ENCODE measurements around the gene SEC31A.
"Not testable (repeated sequence)": the region's sequence is repeated elsewhere in the genome, so short reads cannot be mapped to it uniquely, and the experiment has no call there.

The SEC31A gene

GRCh38 chr4:82848706-82849105 lies 42.2 kb downstream of the SEC31A start:
- TF ChIP-seq EZH2phosphoT487 (IDR thresholded peaks at IDR 0.05; ENCODE audit: low read depth) (no peak), CTCF (IDR thresholded peaks at IDR 0.05; ENCODE audit: low read depth, low read length) (no peak)

GRCh38 chr4:82842593-82842992 lies 48.4 kb downstream of the SEC31A start:
- Histone ChIP-seq H3K79me2 (ENCODE audit: low read length) (no peaks in the 10 kb centered on the region), H3K9me3 (ENCODE audit: insufficient read depth, low read length) (no peaks in the 10 kb centered on the region), H3K27me3 (ENCODE audit: low read depth, low read length) (no peaks in the 10 kb centered on the region), H3K4me3 (ENCODE audit: low read length) (no peak overlapping the region), H3K4me1 (ENCODE audit: low read length) (no peaks in the 10 kb centered on the region), H3K27ac (ENCODE audit: low read length) (no peak overlapping the region), H3K9ac (ENCODE audit: low read length) (no peak overlapping the region), H2AFZ (ENCODE audit: low read depth, low read length) (no peak overlapping the region), H3K4me2 (ENCODE audit: low read length) (no peak overlapping the region), H3K36me3 (replicated peaks; ENCODE audit: low read depth, low read length) (peaks cover 53% of the 10 kb centered on the region), H4K20me1 (ENCODE audit: insufficient read depth, low read length) (no peaks in the 10 kb centered on the region)
- TF ChIP-seq EZH2phosphoT487 (IDR thresholded peaks at IDR 0.05; ENCODE audit: low read depth), result no peak
- no peak for TF ChIP-seq CTCF (IDR thresholded peaks at IDR 0.05; ENCODE audit: low read depth, low read length)

More at GRCh38 chr4:82848706-82849105, 42.2 kb downstream of the SEC31A start:
- peaks cover 57% of the 10 kb centered on the region for H3K36me3 ChIP-seq (replicated peaks; ENCODE audit: low read depth, low read length)
- no peaks in the 10 kb centered on the region for H3K27me3 ChIP-seq (ENCODE audit: low read depth, low read length)
- H3K9ac ChIP-seq (ENCODE audit: low read length), result no peak overlapping the region
- no peak overlapping the region for H3K4me3 ChIP-seq (ENCODE audit: low read length)
- no peaks in the 10 kb centered on the region for H3K79me2 ChIP-seq (ENCODE audit: low read length)
- H3K4me2 ChIP-seq (ENCODE audit: low read length), result no peak overlapping the region
- no peak overlapping the region for H3K27ac ChIP-seq (ENCODE audit: low read length)
- no peak overlapping the region for H2AFZ ChIP-seq (ENCODE audit: low read depth, low read length)
- no peaks in the 10 kb centered on the region for H4K20me1 ChIP-seq (ENCODE audit: insufficient read depth, low read length)
- H3K4me1 ChIP-seq (ENCODE audit: low read length), result no peaks in the 10 kb centered on the region
- H3K9me3 ChIP-seq (ENCODE audit: insufficient read depth, low read length), result no peaks in the 10 kb centered on the region

- H3K27me3 ChIP-seq (ENCODE audit: low read depth, low read length), result no peaks in the 10 kb centered on the region
- H4K20me1 ChIP-seq (ENCODE audit: insufficient read depth, low read length), result no peaks in the 10 kb centered on the region
- no peaks in the 10 kb centered on the region for H3K79me2 ChIP-seq (ENCODE audit: low read length)
- no peak for TF ChIP-seq CTCF (IDR thresholded peaks at IDR 0.05; ENCODE audit: low read depth, low read length)
- TF ChIP-seq EZH2phosphoT487 (IDR thresholded peaks at IDR 0.05; ENCODE audit: low read depth), result no peak
- H2AFZ ChIP-seq (ENCODE audit: low read depth, low read length), result no peak overlapping the region
- no peaks in the 10 kb centered on the region for H3K9me3 ChIP-seq (ENCODE audit: insufficient read depth, low read length)
- no peak overlapping the region for H3K27ac ChIP-seq (ENCODE audit: low read length)
- no peak overlapping the region for H3K9ac ChIP-seq (ENCODE audit: low read length)
- no peaks in the 10 kb centered on the region for H3K4me1 ChIP-seq (ENCODE audit: low read length)
- peaks cover 53% of the 10 kb centered on the region for H3K36me3 ChIP-seq (replicated peaks; ENCODE audit: low read depth, low read length)
- H3K4me2 ChIP-seq (ENCODE audit: low read length), result no peak overlapping the region
- H3K4me3 ChIP-seq (ENCODE audit: low read length), result no peak overlapping the region
Measured at GRCh38 chr4:82839624-82840023, 51.3 kb downstream of the SEC31A start.

GRCh38 chr4:82833696-82834313 lies 57.1 kb downstream of the SEC31A start:
- H3K9me3 ChIP-seq (ENCODE audit: insufficient read depth, low read length), result no peaks in the 10 kb centered on the region
- H3K27ac ChIP-seq (ENCODE audit: low read length), result no peak overlapping the region
- peaks cover 46% of the 10 kb centered on the region for H3K36me3 ChIP-seq (replicated peaks; ENCODE audit: low read depth, low read length)
- H3K4me2 ChIP-seq (ENCODE audit: low read length), result no peak overlapping the region
- TF ChIP-seq EZH2phosphoT487 (IDR thresholded peaks at IDR 0.05; ENCODE audit: low read depth), result no peak
- TF ChIP-seq CTCF (IDR thresholded peaks at IDR 0.05; ENCODE audit: low read depth, low read length), result no peak
- H3K27me3 ChIP-seq (ENCODE audit: low read depth, low read length), result no peaks in the 10 kb centered on the region
- no peak overlapping the region for H2AFZ ChIP-seq (ENCODE audit: low read depth, low read length)
- no peak overlapping the region for H3K4me3 ChIP-seq (ENCODE audit: low read length)
- no peaks in the 10 kb centered on the region for H3K79me2 ChIP-seq (ENCODE audit: low read length)
- H3K4me1 ChIP-seq (ENCODE audit: low read length), result no peaks in the 10 kb centered on the region
- H4K20me1 ChIP-seq (ENCODE audit: insufficient read depth, low read length), result no peaks in the 10 kb centered on the region
- H3K9ac ChIP-seq (ENCODE audit: low read length), result no peak overlapping the region

- not testable (repeated sequence) for H4K20me1 ChIP-seq (ENCODE audit: insufficient read depth, low read length); H3K27ac ChIP-seq (ENCODE audit: low read length); H3K4me1 ChIP-seq (ENCODE audit: low read length); H3K4me2 ChIP-seq (ENCODE audit: low read length); H3K27me3 ChIP-seq (ENCODE audit: low read depth, low read length); H3K79me2 ChIP-seq (ENCODE audit: low read length); H3K9ac ChIP-seq (ENCODE audit: low read length); H3K4me3 ChIP-seq (ENCODE audit: low read length); H3K9me3 ChIP-seq (ENCODE audit: insufficient read depth, low read length); H2AFZ ChIP-seq (ENCODE audit: low read depth, low read length)
- peaks cover 48% of the 10 kb centered on the region for H3K36me3 ChIP-seq (replicated peaks; ENCODE audit: low read depth, low read length)
Measured at GRCh38 chr4:82833060-82833459, 57.9 kb downstream of the SEC31A start.

All from OCI-LY3 (cell line).